Thoracic aorta (tissue), 2 donors: ENCODE data around the gene PLEKHG4. TPM values are rescaled to one million over a fixed set of nuclear protein-coding genes. Genes with fewer than 3 reads are reported as not detected.

ENCODE experiments used
- ATAC-seq: fragments of 150-250 bp; one replicate; pipeline ENCODE4 v1.8.0; 2017; ENCODE audit warnings: low read depth; ENCODE audit not compliant: insufficient number of reproducible peaks, low FRiP score
- DNase-seq: peaks from one replicate; pipeline ENCODE4 v3.0.0-alpha.2; 2020; ENCODE audit warnings: low spot score
- H3K27ac ChIP-seq, 2 donors: fragments of 200-600 bp; sonication (generic); 1 replicate in 1 of 2; 2 replicates in 1 of 2; pipeline ENCODE4 v1.5.1; 2016; ENCODE audit warnings: mild to moderate bottlenecking in 2 of 2, moderate library complexity in 2 of 2
- H3K27me3 ChIP-seq: fragments of 200-600 bp; sonication (generic); replicated peaks from 2 replicates; pipeline ENCODE4 v1.6.0; 2016; ENCODE audit warnings: mild to moderate bottlenecking; ENCODE audit not compliant: insufficient read depth
- H3K36me3 ChIP-seq: fragments of 200-600 bp; sonication (generic); one replicate; pipeline ENCODE4 v1.5.1; 2016
- H3K4me1 ChIP-seq, 2 donors: fragments of 200-600 bp; sonication (generic); 1 replicate in 1 of 2; 2 replicates in 1 of 2; pipeline versions ENCODE4 v1.5.1 to v1.6.0; 2016; ENCODE audit warnings: low read depth in 2 of 2, mild to moderate bottlenecking in 1 of 2; ENCODE audit not compliant: control insufficient read depth in 1 of 2
- H3K4me3 ChIP-seq: fragments of 200-600 bp; sonication (generic); 2 replicates; pipeline ENCODE4 v1.5.1; 2016; ENCODE audit warnings: mild to moderate bottlenecking
- H3K9me3 ChIP-seq: fragments of 200-600 bp; sonication (generic); 2 replicates; pipeline ENCODE4 v1.5.1; 2016
- CTCF ChIP-seq: fragments of 200-600 bp; sonication (generic); IDR thresholded peaks from one replicate; pipeline ENCODE4 v1.5.1; 2019; ENCODE audit warnings: antibody characterized with exemption
- total RNA-seq, 2 donors: library from RNA; depleted of rRNA; stranded (reverse); fragments of >200 nt; gene quantifications; one replicate each; pipeline versions ENCODE4 v1.1.0 to v1.2.3, GENCODE V29; 2016

The PLEKHG4 gene
- 10 to 100 TPM in 1 of 2 donors, 1 to 10 TPM in 1; 3.1 to 15.6 TPM for total RNA-seq

GRCh38 chr16:67279296-67280089, at the start of gene PLEKHG4:
TSS of gene PLEKHG4 (plus strand) at chr16:67279532. CDS start at chr16:67280045, 513 bp downstream.
- peak; percentile 68 for TF ChIP-seq CTCF
- peak within 1 kb of the TSS; percentile 77 to 82 for H3K27ac ChIP-seq
- no peaks in the 10 kb centered on the region for H3K27me3 ChIP-seq
- peak; percentile 62 for ATAC-seq
- no peak for DNase-seq
- no peaks in the 10 kb centered on the region for H3K9me3 ChIP-seq
- H3K4me1 ChIP-seq, result peaks cover 16 to 25% of the 10 kb centered on the region in 2 donors
- H3K36me3 ChIP-seq, result no peaks in the 10 kb centered on the region
- H3K4me3 ChIP-seq, result peak within 1 kb of the TSS; percentile 71

DNA sequence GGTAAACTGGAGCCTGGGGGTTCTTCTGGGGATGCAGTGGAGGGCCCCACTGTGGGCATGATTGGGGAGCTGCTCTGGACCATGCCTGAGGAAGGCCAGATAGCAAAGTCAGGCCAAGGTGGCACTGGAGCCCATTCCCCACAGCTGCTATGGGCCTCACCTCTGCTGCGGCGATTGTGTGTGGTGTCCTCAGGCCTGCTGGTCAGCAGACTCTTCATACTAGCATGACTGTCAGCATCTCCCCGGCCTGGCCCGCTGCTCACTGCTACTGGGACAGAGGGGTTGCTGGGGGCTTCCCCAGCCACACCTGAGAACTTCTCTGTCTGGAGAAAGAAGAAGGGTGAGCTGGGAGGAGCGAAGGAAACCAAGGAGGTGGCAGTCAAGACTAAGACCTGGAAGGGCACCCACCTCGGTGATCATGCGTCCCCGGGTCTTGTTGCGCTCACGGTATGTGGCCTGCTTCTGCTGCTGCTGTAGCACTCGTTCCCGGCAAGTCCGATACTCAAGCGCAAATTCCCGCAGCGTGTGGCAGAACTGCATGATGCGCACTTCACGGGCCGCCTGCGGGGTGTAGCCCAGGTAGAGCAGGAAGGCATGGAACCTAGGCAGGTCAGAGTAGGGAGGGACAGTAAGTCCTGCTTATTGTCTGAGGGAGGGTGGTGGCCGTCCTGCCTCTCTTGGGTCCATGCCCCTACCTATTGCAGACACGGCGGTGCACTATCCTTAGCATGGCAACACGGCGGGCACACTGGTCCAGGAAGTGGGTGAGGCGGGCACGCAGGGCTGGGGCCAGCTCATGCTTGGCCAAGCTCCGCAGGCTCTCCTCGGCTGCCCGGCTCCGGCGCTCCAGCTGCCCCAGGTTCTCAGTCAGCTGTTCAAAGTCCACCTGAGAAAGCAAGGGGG, 49.2 kb upstream of the PLEKHG4 start:
- H3K27ac ChIP-seq, result no peak overlapping the region
- no peak overlapping the region for H3K4me3 ChIP-seq
- no peaks in the 10 kb centered on the region for H3K9me3 ChIP-seq
- no peak for ATAC-seq
- peaks cover 9 to 16% of the 10 kb centered on the region in 2 donors for H3K4me1 ChIP-seq
- DNase-seq, result no peak
- TF ChIP-seq CTCF, result no peak
- H3K27me3 ChIP-seq, result no peaks in the 10 kb centered on the region
- H3K36me3 ChIP-seq, result peaks cover 38% of the 10 kb centered on the region

GRCh38 chr16:67230809-67231660, 48.3 kb upstream of the PLEKHG4 start:
- DNase-seq, result no peak
- peaks cover 8 to 13% of the 10 kb centered on the region in 2 donors for H3K4me1 ChIP-seq
- no peaks in the 10 kb centered on the region for H3K27me3 ChIP-seq
- peaks cover 45% of the 10 kb centered on the region for H3K36me3 ChIP-seq
- no peak overlapping the region for H3K4me3 ChIP-seq
- ATAC-seq, result no peak
- H3K27ac ChIP-seq, result no peak overlapping the region
- TF ChIP-seq CTCF, result no peak
- no peaks in the 10 kb centered on the region for H3K9me3 ChIP-seq

DNA sequence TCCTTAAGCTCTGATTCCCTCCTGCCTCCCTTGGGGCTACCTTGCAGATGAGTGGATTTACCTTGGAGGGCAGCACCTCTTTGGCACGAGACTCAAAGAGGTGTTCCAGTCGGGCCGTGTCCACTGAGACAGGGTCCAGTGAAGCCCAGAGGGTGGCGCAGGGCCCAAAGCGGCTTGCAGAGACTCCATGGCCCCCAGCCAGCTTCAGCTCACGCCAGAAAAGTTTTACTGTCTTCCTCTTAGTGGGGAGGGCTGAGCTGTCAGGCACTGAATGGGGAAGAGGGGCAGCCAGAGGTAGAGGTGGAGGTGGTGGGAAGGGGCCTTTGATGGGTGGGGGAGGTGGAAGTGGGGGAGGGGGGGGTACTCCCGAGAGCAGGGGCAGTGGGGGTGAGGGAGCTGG, 45.7 kb upstream of the PLEKHG4 start:
- DNase-seq (no peak), ATAC-seq (no peak)
- H3K9me3 ChIP-seq, result no peaks in the 10 kb centered on the region
- H3K36me3 ChIP-seq, result peaks cover 66% of the 10 kb centered on the region
- no peaks in the 10 kb centered on the region for H3K4me1 ChIP-seq
- no peak overlapping the region for H3K27ac ChIP-seq
- no peak overlapping the region for H3K4me3 ChIP-seq
- H3K27me3 ChIP-seq, result no peaks in the 10 kb centered on the region
- no peak for TF ChIP-seq CTCF
